ENCODE results near the gene PPP6R2.
"Not testable (repeated sequence)": the region's sequence is repeated elsewhere in the genome, so short reads cannot be mapped to it uniquely, and the experiment has no call there.

The PPP6R2 gene

GRCh38 chr22:50320671-50321325 lies 22.3 kb upstream of the PPP6R2 start:
- TF ChIP-seq CTCF (IDR thresholded peaks at IDR 0.05; ENCODE audit: control extremely low read depth, extremely low read depth, low read depth, missing control alignments), result no peak
- ChIA-PET CTCF (interaction anchor here (0.9 to 11.2 kb wide), 10 partner anchors 12 to 205 kb away, joined by 3 to 96 read pairs (median 3); partner anchors contain the start of gene HDAC10), POLR2A (interaction anchor here (0.6 kb wide), 1 partner anchor 46 kb away, joined by 3 read pairs; no protein-coding TSS in a partner anchor)

GRCh38 chr22:50322382-50323104 lies 20.6 kb upstream of the PPP6R2 start:
- CTCF ChIA-PET, result interaction anchor here (1.1 to 11.2 kb wide), 3 partner anchors 12 to 46 kb away, joined by 4 to 96 read pairs (median 17); no protein-coding TSS in a partner anchor
- POLR2A ChIA-PET; DNase-seq (ENCODE audit: extremely low spot score): not testable (repeated sequence)

More at GRCh38 chr22:50320671-50321325, 22.3 kb upstream of the PPP6R2 start:
- peak; percentile 8 for DNase-seq (ENCODE audit: extremely low spot score)

DNA sequence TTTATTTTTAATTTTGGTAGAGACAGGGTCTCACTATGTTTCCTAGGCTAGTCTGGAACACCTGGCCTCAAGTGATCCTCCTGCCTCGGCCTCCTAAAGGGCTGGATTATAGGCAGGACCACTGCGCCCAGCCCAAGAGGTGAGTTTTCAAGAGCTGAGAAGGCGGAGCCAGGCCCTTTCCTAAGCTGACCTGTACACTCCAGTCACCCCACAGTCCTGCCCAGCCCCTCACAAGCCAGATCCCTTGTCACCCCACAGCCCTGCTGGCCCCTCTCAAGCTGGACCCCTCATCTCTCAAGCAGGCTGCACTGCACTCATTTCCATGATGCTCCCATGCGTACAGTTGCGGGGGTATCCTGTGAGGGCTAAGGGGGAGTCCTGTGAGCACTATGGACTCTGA lies 19.2 kb upstream of the PPP6R2 start:
- TF ChIP-seq CTCF (IDR thresholded peaks at IDR 0.05; ENCODE audit: control extremely low read depth, extremely low read depth, low read depth, missing control alignments), result no peak
- DNase-seq (ENCODE audit: extremely low spot score), result no peak
- ChIA-PET POLR2A (no interaction called here), CTCF (interaction anchor here (1.0 to 11.2 kb wide), 9 partner anchors 9 to 52 kb away, joined by 3 to 96 read pairs (median 4); partner anchors contain the start of gene PLXNB2)

DNA sequence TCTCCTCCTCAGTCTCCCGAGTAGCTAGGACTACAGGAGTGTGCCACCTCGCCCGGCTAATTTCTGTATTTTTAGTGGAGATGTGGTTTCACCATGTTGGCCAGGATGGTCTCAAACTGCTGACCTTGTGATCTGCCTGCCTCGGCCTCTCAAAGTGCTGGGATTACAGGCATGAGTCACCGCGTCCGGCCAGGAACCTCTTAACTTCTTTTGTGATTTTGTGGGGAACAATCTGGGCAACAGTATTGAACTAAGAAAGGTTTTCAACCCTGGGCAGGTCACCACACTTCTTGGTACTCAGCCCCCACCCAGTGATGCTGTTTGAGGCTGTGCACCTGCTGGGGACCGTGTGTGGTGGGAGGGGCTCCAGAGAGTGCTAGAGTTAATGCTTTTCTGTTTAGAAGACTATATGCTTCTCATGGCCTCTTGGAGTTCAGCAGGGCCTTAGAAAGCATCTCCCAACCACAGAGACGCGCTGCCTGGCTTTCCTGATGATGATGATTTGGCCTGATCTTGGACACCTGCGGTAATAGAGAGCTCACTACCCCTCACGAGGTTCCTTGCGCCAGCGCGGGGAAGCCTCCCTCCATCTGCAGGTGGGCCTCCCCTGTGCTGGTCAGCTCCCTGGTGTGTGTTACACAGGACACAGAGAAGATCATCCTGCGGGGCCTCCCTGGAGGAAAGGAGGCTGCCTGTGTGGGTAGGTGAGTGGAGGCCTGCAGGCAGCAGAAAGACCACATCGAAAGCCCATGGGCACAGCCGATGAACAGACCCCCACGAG lies 17.5 kb upstream of the PPP6R2 start:
- no peak for TF ChIP-seq CTCF (IDR thresholded peaks at IDR 0.05; ENCODE audit: control extremely low read depth, extremely low read depth, low read depth, missing control alignments)

DNA sequence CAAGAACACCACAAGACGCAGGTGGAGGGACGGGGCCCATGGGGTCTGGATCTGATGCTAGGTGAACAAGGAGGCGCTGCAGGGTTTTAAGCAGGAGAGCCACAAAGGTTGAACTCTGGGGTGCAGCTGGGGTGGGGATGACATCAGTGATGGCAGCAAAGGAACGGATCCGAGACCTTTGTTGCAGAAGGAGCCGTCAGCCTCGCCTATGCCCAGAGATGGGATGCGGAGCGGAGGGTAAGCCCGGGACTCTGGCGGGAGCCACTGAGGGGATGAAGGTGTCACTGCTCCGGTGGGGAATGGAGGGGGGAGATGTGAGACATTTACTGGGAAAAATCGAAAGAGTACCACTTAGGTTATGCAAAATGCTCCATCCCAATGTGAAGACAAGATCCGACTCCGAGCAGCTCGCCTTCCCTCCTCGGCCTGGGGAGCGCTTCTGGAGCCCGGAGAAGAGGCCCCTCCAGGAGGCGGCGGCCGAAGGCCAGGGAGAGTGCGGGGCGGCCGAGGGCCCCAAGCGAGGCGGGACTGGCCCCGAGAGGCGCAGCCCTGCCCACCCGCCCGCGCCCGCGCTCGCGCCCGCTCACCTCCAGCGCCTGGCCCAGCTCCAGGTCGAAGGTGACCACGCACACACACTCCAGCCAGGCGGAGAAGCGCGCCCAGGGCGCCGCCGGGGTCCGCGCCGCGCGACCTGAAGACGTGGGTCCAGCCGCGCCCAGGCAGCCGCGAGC lies 16.7 kb upstream of the PPP6R2 start:
- POLR2A ChIA-PET, result no interaction called here
- no peak for DNase-seq (ENCODE audit: extremely low spot score)
- no peak for TF ChIP-seq CTCF (IDR thresholded peaks at IDR 0.05; ENCODE audit: control extremely low read depth, extremely low read depth, low read depth, missing control alignments)
- CTCF ChIA-PET, result interaction anchor here (0.6 to 11.2 kb wide), 16 partner anchors 8 to 199 kb away, joined by 3 to 96 read pairs (median 4); partner anchors contain the start of genes MAPK12, PLXNB2, SCO2 and TUBGCP6

More for the DNA sequence above, 17.5 kb upstream of the PPP6R2 start:
- CTCF ChIA-PET, result interaction anchor here (0.8 to 11.2 kb wide), 13 partner anchors 9 to 200 kb away, joined by 3 to 96 read pairs (median 5); partner anchors contain the start of genes MAPK12, PLXNB2, SCO2 and TUBGCP6
- DNase-seq (ENCODE audit: extremely low spot score), result no peak
- POLR2A ChIA-PET, result no interaction called here

GRCh38 chr22:50326956-50327710 lies 16.0 kb upstream of the PPP6R2 start, which contains the start of gene DENND6B:
TSS of gene DENND6B (minus strand) at chr22:50327012. CDS start at chr22:50326988, 24 bp downstream.
- ChIA-PET CTCF (interaction anchor here (0.6 to 11.2 kb wide), 27 partner anchors 10 to 198 kb away, joined by 3 to 96 read pairs (median 4); partner anchors contain the start of genes HDAC10, MAPK12, PLXNB2 and SCO2), POLR2A (no interaction called here)

More at GRCh38 chr22:50326956-50327710, 16.0 kb upstream of the PPP6R2 start, which contains the start of gene DENND6B:
- peak; percentile 72 for TF ChIP-seq CTCF (IDR thresholded peaks at IDR 0.05; ENCODE audit: control extremely low read depth, extremely low read depth, low read depth, missing control alignments)
- peak; percentile 93 for DNase-seq (ENCODE audit: extremely low spot score)

All from GM10248 (cell line).